Measurements from ENCODE around the gene TBC1D22A.

The TBC1D22A gene

DNA sequence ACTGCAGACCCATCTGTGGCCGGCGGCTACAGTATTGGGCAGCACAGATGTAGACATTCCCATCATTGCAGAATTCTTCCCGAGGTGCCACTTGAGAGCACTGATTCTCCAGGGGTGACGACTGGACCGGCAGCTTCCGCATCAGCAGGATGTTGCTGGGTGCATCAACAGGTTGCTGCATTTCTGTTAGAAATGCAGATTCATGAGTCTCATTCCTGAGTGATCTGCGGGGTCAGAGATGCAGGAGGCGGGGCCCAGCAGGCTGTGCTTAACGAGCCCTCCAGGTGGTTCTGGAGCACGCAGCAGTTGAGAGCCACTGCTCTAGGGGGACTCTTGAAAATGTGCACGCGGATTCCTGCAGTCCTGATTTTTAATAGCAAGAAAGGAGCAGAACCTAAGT lies 321.8 kb downstream of the TBC1D22A start:
- Histone ChIP-seq H3K27me3 (ENCODE audit: insufficient read depth, low read length) (no peaks in the 10 kb centered on the region), H3K9me3 (ENCODE audit: low read length) (peaks cover 4% of the 10 kb centered on the region), H3K4me1 (ENCODE audit: insufficient read depth, low read length) (peaks cover 8% of the 10 kb centered on the region), H3K36me3 (ENCODE audit: insufficient read depth, low read length) (no peaks in the 10 kb centered on the region), H3K4me3 (ENCODE audit: low read length) (no peak overlapping the region), H2AFZ (ENCODE audit: low read depth, low read length) (no peak overlapping the region)

GRCh38 chr22:47086596-47087248 lies 324.3 kb downstream of the TBC1D22A start:
- Histone ChIP-seq H2AFZ (ENCODE audit: low read depth, low read length) (no peak overlapping the region), H3K4me1 (ENCODE audit: insufficient read depth, low read length) (peaks cover 10% of the 10 kb centered on the region), H3K4me3 (ENCODE audit: low read length) (no peak overlapping the region), H3K9me3 (ENCODE audit: low read length) (peaks cover 4% of the 10 kb centered on the region), H3K36me3 (ENCODE audit: insufficient read depth, low read length) (no peaks in the 10 kb centered on the region), H3K27me3 (ENCODE audit: insufficient read depth, low read length) (no peaks in the 10 kb centered on the region)

GRCh38 chr22:47088480-47089158 lies 326.2 kb downstream of the TBC1D22A start:
- H2AFZ ChIP-seq (ENCODE audit: low read depth, low read length): no peak overlapping the region
- no peak overlapping the region for H3K4me3 ChIP-seq (ENCODE audit: low read length)
- H3K36me3 ChIP-seq (ENCODE audit: insufficient read depth, low read length): no peaks in the 10 kb centered on the region
- no peaks in the 10 kb centered on the region for H3K27me3 ChIP-seq (ENCODE audit: insufficient read depth, low read length)
- peaks cover 24% of the 10 kb centered on the region for H3K4me1 ChIP-seq (ENCODE audit: insufficient read depth, low read length)
- no peaks in the 10 kb centered on the region for H3K9me3 ChIP-seq (ENCODE audit: low read length)

GRCh38 chr22:47089374-47089773 lies 326.9 kb downstream of the TBC1D22A start:
- Histone ChIP-seq H3K9me3 (ENCODE audit: low read length) (peaks cover 2% of the 10 kb centered on the region), H3K27me3 (ENCODE audit: insufficient read depth, low read length) (no peaks in the 10 kb centered on the region), H3K4me1 (ENCODE audit: insufficient read depth, low read length) (peaks cover 24% of the 10 kb centered on the region)

GRCh38 chr22:47089796-47090460 lies 327.5 kb downstream of the TBC1D22A start:
- H3K36me3 ChIP-seq (ENCODE audit: insufficient read depth, low read length): no peaks in the 10 kb centered on the region
- no peak overlapping the region for H3K4me3 ChIP-seq (ENCODE audit: low read length)
- peaks cover 5% of the 10 kb centered on the region for H3K9me3 ChIP-seq (ENCODE audit: low read length)
- H3K4me1 ChIP-seq (ENCODE audit: insufficient read depth, low read length): peaks cover 24% of the 10 kb centered on the region
- no peak overlapping the region for H2AFZ ChIP-seq (ENCODE audit: low read depth, low read length)
- no peaks in the 10 kb centered on the region for H3K27me3 ChIP-seq (ENCODE audit: insufficient read depth, low read length)

More at GRCh38 chr22:47089374-47089773, 326.9 kb downstream of the TBC1D22A start:
- no peak overlapping the region for H2AFZ ChIP-seq (ENCODE audit: low read depth, low read length)
- no peaks in the 10 kb centered on the region for H3K36me3 ChIP-seq (ENCODE audit: insufficient read depth, low read length)
- H3K4me3 ChIP-seq (ENCODE audit: low read length): no peak overlapping the region

- Histone ChIP-seq H3K36me3 (ENCODE audit: insufficient read depth, low read length) (no peaks in the 10 kb centered on the region), H2AFZ (ENCODE audit: low read depth, low read length) (no peak overlapping the region), H3K4me3 (ENCODE audit: low read length) (no peak overlapping the region), H3K9me3 (ENCODE audit: low read length) (peaks cover 7% of the 10 kb centered on the region), H3K4me1 (ENCODE audit: insufficient read depth, low read length) (peaks cover 24% of the 10 kb centered on the region), H3K27me3 (ENCODE audit: insufficient read depth, low read length) (no peaks in the 10 kb centered on the region)
Measured at GRCh38 chr22:47090591-47091245, 328.3 kb downstream of the TBC1D22A start.

GRCh38 chr22:47091246-47091651 lies 328.8 kb downstream of the TBC1D22A start:
- Histone ChIP-seq H3K9me3 (ENCODE audit: low read length) (peaks cover 8% of the 10 kb centered on the region), H3K4me1 (ENCODE audit: insufficient read depth, low read length) (peaks cover 24% of the 10 kb centered on the region), H3K27me3 (ENCODE audit: insufficient read depth, low read length) (no peaks in the 10 kb centered on the region), H3K4me3 (ENCODE audit: low read length) (no peak overlapping the region), H2AFZ (ENCODE audit: low read depth, low read length) (no peak overlapping the region), H3K36me3 (ENCODE audit: insufficient read depth, low read length) (no peaks in the 10 kb centered on the region)

GRCh38 chr22:47091921-47092700 lies 329.7 kb downstream of the TBC1D22A start:
- Histone ChIP-seq H3K4me1 (ENCODE audit: insufficient read depth, low read length) (peaks cover 24% of the 10 kb centered on the region), H3K27me3 (ENCODE audit: insufficient read depth, low read length) (no peaks in the 10 kb centered on the region), H2AFZ (ENCODE audit: low read depth, low read length) (no peak overlapping the region), H3K9me3 (ENCODE audit: low read length) (peaks cover 11% of the 10 kb centered on the region), H3K4me3 (ENCODE audit: low read length) (no peak overlapping the region), H3K36me3 (ENCODE audit: insufficient read depth, low read length) (no peaks in the 10 kb centered on the region)

GRCh38 chr22:47092896-47093311 lies 330.5 kb downstream of the TBC1D22A start:
- peaks cover 24% of the 10 kb centered on the region for H3K4me1 ChIP-seq (ENCODE audit: insufficient read depth, low read length)
- H2AFZ ChIP-seq (ENCODE audit: low read depth, low read length): no peak overlapping the region
- no peak overlapping the region for H3K4me3 ChIP-seq (ENCODE audit: low read length)
- H3K36me3 ChIP-seq (ENCODE audit: insufficient read depth, low read length): no peaks in the 10 kb centered on the region
- no peaks in the 10 kb centered on the region for H3K27me3 ChIP-seq (ENCODE audit: insufficient read depth, low read length)
- peaks cover 11% of the 10 kb centered on the region for H3K9me3 ChIP-seq (ENCODE audit: low read length)

DNA sequence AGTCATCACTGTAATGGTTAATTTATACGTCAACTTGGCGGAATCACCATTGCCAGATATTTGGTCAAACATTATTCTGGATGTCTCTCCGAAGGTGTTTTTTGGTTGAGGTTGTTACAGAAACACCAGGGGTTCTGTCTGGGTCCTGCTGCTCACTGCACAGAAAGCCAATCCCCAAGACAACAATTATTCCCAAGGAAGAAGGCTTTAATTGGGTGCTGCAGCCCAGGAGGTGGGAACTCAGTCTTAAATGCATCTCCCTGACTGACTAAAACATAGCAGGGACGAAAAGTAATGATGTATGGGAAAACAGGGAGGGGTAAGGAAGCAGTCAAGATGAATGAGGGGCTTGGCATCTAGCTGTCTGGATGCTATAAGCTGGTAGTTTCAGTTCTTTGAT lies 331.3 kb downstream of the TBC1D22A start:
- Histone ChIP-seq H3K9me3 (ENCODE audit: low read length) (peaks cover 11% of the 10 kb centered on the region), H2AFZ (ENCODE audit: low read depth, low read length) (no peak overlapping the region), H3K36me3 (ENCODE audit: insufficient read depth, low read length) (no peaks in the 10 kb centered on the region), H3K4me1 (ENCODE audit: insufficient read depth, low read length) (peaks cover 22% of the 10 kb centered on the region), H3K27me3 (ENCODE audit: insufficient read depth, low read length) (no peaks in the 10 kb centered on the region), H3K4me3 (ENCODE audit: low read length) (no peak overlapping the region)

DNA sequence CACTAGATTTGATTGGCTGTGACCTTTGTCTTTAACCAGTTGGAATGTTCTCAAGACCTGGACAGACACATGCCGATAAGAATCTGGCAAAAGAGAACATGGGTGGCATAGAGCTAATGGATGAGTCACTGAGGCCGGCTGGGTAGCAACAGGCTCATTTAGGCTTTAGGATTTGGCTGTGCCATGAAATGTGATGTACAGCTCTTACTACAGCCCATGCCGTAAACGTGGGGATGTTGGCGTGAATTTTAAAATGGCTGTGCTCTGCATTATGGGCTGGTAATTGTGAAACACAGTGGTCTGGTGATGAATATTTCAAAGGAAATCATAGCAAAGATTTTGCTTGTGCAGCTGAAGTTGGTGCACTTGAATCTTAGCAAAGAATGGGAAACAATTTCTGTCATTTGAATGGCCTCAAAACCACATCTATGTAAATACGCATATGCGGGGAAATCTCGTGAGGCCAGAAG lies 332.4 kb downstream of the TBC1D22A start:
- Histone ChIP-seq H3K9me3 (ENCODE audit: low read length) (peaks cover 11% of the 10 kb centered on the region), H3K4me1 (ENCODE audit: insufficient read depth, low read length) (peaks cover 14% of the 10 kb centered on the region), H3K4me3 (ENCODE audit: low read length) (no peak overlapping the region), H3K27me3 (ENCODE audit: insufficient read depth, low read length) (no peaks in the 10 kb centered on the region), H2AFZ (ENCODE audit: low read depth, low read length) (no peak overlapping the region), H3K36me3 (ENCODE audit: insufficient read depth, low read length) (no peaks in the 10 kb centered on the region)

- Histone ChIP-seq H3K36me3 (ENCODE audit: insufficient read depth, low read length) (no peaks in the 10 kb centered on the region), H3K9me3 (ENCODE audit: low read length) (peaks cover 11% of the 10 kb centered on the region), H2AFZ (ENCODE audit: low read depth, low read length) (no peak overlapping the region), H3K4me3 (ENCODE audit: low read length) (no peak overlapping the region), H3K4me1 (ENCODE audit: insufficient read depth, low read length) (peaks cover 14% of the 10 kb centered on the region), H3K27me3 (ENCODE audit: insufficient read depth, low read length) (no peaks in the 10 kb centered on the region)
Measured at GRCh38 chr22:47095395-47096122, 333.1 kb downstream of the TBC1D22A start.
